ENCODE results near the gene DDX39A. TPM values are rescaled to one million over a fixed set of nuclear protein-coding genes. Genes with fewer than 3 reads are reported as not detected.
"Not testable (repeated sequence)": the region's sequence is repeated elsewhere in the genome, so short reads cannot be mapped to it uniquely, and the experiment has no call there.

Gene DDX39A
- total and polyA plus RNA-seq, 2 experiments from 2014 or later: 47.2 to 58.7 TPM

- Histone ChIP-seq H3K27ac (no peak overlapping the region), H3K4me2 (ENCODE audit: unreplicated experiment) (no peak overlapping the region), H2AFZ (peak overlapping the region; percentile 47; the same call in 1 of the 2 replicates), H3K36me3 (ENCODE audit: low read depth) (no peaks in the 10 kb centered on the region), H4K20me1 (ENCODE audit: insufficient read depth) (no peaks in the 10 kb centered on the region), H3K9me2 (ENCODE audit: insufficient read depth) (no peaks in the 10 kb centered on the region), H3F3A (ENCODE audit: insufficient read depth) (0 out of 2 replicates have a peak, but pooled peaks cover 7% of the 10 kb centered on the region), H3K9ac (no peak overlapping the region), H3K79me2 (ENCODE audit: insufficient read depth) (no peaks in the 10 kb centered on the region), H3K9me3 (ENCODE audit: low read depth) (no peaks in the 10 kb centered on the region), H3K4me3 (no peak overlapping the region), H3K27me3 (replicated peaks; ENCODE audit: insufficient read depth) (no peaks in the 10 kb centered on the region), H3K4me1 (ENCODE audit: insufficient read depth) (no peaks in the 10 kb centered on the region)
- peak; percentile 33 for DNase-seq
- TF ChIP-seq EZH2phosphoT487 (IDR thresholded peaks at IDR 0.05; ENCODE audit: insufficient read depth, low read depth): no peak
- TF ChIP-seq EZH2 (IDR thresholded peaks at IDR 0.05; ENCODE audit: insufficient read depth, poor library complexity, severe bottlenecking): no peak
- WGBS, 2 experiments (ENCODE audit: low coverage in 1 of 2, low lambda C conversion rate in 2 of 2, missing lambda C conversion rate in 2 of 2): 41 to 51% methylated on average over 17 of the region's 17 CpGs
- in situ Hi-C loops (cut with MboI): no loop called here
Measured at GRCh38 chr19:14375582-14376291, 43.4 kb downstream of the DDX39A start.

GRCh38 chr19:14375055-14375581 lies 44.0 kb downstream of the DDX39A start:
- no peaks in the 10 kb centered on the region for H4K20me1 ChIP-seq (ENCODE audit: insufficient read depth)
- no peak for DNase-seq
- WGBS, 2 experiments (ENCODE audit: low coverage in 1 of 2, low lambda C conversion rate in 2 of 2, missing lambda C conversion rate in 2 of 2): 53 to 55% methylated on average over 11 to 12 of the region's 12 CpGs
- no peaks in the 10 kb centered on the region for H3K9me2 ChIP-seq (ENCODE audit: insufficient read depth)
- no peak overlapping the region for H3K9ac ChIP-seq
- H3K9me3 ChIP-seq (ENCODE audit: low read depth): no peaks in the 10 kb centered on the region
- 0 out of 2 replicates have a peak, but pooled peaks cover 1% of the 10 kb centered on the region for H3F3A ChIP-seq (ENCODE audit: insufficient read depth)
- H3K36me3 ChIP-seq (ENCODE audit: low read depth): no peaks in the 10 kb centered on the region
- in situ Hi-C loops (cut with MboI): no loop called here
- no peak overlapping the region for H3K4me2 ChIP-seq (ENCODE audit: unreplicated experiment)
- H3K4me1 ChIP-seq (ENCODE audit: insufficient read depth): peaks cover 2% of the 10 kb centered on the region
- no peak overlapping the region for H3K4me3 ChIP-seq
- no peak overlapping the region for H3K27ac ChIP-seq
- no peak for TF ChIP-seq EZH2 (IDR thresholded peaks at IDR 0.05; ENCODE audit: insufficient read depth, poor library complexity, severe bottlenecking)
- no peak for TF ChIP-seq EZH2phosphoT487 (IDR thresholded peaks at IDR 0.05; ENCODE audit: insufficient read depth, low read depth)
- H3K79me2 ChIP-seq (ENCODE audit: insufficient read depth): no peaks in the 10 kb centered on the region
- H2AFZ ChIP-seq: peak overlapping the region; percentile 47; the same call in 1 of the 2 replicates
- H3K27me3 ChIP-seq (replicated peaks; ENCODE audit: insufficient read depth): no peaks in the 10 kb centered on the region

DNA sequence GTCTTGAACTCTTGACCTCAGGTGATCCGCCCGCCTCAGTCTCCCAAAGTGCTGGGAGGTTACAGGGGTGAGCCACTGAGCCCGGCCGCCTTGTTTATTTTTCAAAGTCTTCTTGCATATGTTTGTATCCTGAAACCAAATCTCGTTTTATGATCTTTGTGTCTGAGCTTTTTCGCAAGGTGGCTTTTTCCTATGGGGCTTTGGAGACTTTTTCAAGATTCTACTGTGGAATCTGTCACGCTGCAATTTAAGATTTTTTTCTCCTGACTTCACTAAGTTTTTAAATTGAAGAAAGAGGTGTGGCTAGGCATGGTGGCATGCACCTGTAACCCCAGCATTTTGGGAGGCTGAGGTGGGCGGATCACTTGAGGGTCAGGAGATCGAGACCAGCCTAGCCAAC lies 44.8 kb downstream of the DDX39A start:
- H3K9ac ChIP-seq; H2AFZ ChIP-seq; in situ Hi-C loops (cut with MboI); H3K79me2 ChIP-seq (ENCODE audit: insufficient read depth); H3F3A ChIP-seq (ENCODE audit: insufficient read depth); H3K36me3 ChIP-seq (ENCODE audit: low read depth); H3K9me3 ChIP-seq (ENCODE audit: low read depth); H3K9me2 ChIP-seq (ENCODE audit: insufficient read depth); H4K20me1 ChIP-seq (ENCODE audit: insufficient read depth); H3K27me3 ChIP-seq (replicated peaks; ENCODE audit: insufficient read depth); DNase-seq; H3K4me2 ChIP-seq (ENCODE audit: unreplicated experiment); H3K27ac ChIP-seq; H3K4me3 ChIP-seq: not testable (repeated sequence)
- H3K4me1 ChIP-seq (ENCODE audit: insufficient read depth): peaks cover 10% of the 10 kb centered on the region
- 95 to 96% methylated on average over 9 of the region's 9 CpGs for WGBS, 2 experiments (ENCODE audit: low coverage in 1 of 2, low lambda C conversion rate in 2 of 2, missing lambda C conversion rate in 2 of 2)

DNA sequence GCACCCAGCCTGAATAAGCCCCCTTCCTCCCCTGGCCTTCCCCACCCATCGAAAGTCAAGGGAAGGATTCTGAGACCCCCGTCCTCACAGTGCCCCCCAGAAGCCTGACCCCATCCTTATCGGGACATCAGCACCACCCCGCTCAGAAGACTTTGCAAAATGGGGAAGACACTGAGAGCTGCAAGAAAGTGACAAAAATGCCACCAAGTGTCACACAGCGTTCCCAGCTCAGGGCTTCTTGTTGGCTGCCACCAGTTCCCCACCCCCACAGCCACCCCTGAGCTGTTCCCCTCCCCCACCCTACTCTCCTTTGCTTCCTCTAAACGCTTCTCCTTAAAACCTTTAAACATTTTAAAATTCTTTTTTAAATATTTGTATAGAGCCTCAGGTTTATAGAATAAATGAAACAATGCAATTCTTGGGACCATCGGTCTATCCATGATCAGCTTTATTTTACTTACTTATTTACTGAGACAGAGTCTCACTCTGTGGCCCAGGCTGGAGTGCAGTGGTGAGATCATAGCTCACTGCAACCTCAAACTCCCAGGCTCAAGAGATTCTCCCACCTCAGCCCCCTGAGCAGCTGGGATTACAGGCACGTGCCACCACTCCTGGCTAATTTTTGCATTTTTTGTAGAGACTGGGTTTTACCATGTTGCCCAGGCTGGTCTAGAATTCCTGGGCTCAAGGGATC lies 46.6 kb downstream of the DDX39A start:
- H2AFZ ChIP-seq; H3K9ac ChIP-seq; H3K36me3 ChIP-seq (ENCODE audit: low read depth); H3F3A ChIP-seq (ENCODE audit: insufficient read depth); in situ Hi-C loops (cut with MboI); H3K4me3 ChIP-seq; DNase-seq; H3K4me2 ChIP-seq (ENCODE audit: unreplicated experiment); H4K20me1 ChIP-seq (ENCODE audit: insufficient read depth); H3K79me2 ChIP-seq (ENCODE audit: insufficient read depth); H3K27ac ChIP-seq; H3K27me3 ChIP-seq (replicated peaks; ENCODE audit: insufficient read depth); H3K9me3 ChIP-seq (ENCODE audit: low read depth); H3K9me2 ChIP-seq (ENCODE audit: insufficient read depth): not testable (repeated sequence)
- WGBS, 2 experiments (ENCODE audit: low coverage in 1 of 2, low lambda C conversion rate in 2 of 2, missing lambda C conversion rate in 2 of 2): 74 to 79% methylated on average over 3 to 8 of the region's 8 CpGs
- peaks cover 11% of the 10 kb centered on the region for H3K4me1 ChIP-seq (ENCODE audit: insufficient read depth)

Data from GM23248 (cell line).